ENCODE results near the gene LSP1.

The LSP1 gene

DNA sequence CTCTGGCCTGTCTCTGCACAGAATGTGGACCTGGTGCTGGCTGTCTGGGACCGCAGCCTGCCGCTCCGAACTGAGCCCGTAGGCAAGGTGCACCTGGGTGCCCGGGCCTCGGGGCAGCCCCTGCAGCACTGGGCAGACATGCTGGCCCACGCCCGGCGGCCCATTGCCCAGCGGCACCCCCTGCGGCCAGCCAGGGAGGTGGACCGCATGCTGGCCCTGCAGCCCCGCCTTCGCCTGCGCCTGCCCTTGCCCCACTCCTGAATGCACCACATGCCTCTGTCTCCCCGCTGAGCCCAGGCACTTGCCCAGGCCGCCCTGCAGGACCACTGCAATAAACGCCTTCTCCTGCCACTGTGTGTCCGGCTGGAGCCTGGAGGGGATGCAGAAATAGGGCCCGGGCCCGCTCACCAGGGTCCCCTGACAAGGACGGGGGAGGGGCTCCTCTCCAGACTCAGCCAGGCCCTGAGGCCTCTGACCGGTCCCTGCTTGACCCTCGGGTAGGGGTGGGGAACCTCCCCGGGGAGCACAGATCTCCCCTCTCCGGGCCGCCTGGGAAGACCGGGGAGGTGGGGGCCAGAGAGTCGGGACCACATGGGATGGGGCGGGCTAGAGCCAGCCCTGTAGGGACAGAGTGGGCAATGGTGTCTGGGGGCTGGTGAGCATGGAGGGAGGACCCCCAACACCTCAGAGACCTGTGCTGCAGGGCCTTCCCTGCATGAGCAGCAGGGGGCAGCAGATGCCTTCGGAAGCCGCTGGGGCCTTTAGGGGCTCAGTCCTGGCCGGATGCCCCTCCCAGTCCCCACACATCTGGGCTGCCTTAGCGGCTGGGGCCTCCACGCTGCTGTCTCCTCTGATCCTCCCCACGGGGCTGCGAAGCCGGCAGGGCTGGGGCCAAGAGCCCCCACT lies 15.5 kb upstream of the LSP1 start:
- TF ChIP-seq ZNF274 (IDR thresholded peaks at IDR 0.05; ENCODE audit: low read depth, low read length): no peak
- no peak overlapping the region for H3K4me3 ChIP-seq (ENCODE audit: low read length)

DNA sequence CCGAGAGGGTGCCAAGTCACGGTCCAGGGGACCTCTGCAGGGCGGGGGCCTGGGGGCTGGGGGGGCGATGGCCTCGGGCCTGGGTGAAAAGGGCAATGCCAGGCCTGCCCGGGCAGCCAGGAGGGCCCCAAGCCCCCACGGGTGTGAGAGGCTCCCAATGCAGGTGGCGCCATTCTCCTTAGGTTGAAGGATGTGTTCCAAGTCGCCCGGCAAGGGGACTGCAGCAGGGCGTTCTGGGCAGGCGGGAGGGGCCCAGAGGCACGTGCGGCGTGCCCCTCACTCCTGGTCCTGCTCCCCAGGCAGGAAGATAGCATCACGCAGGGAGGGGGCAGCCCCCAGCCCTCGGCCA lies 14.8 kb upstream of the LSP1 start:
- H3K4me3 ChIP-seq (ENCODE audit: low read length): no peak overlapping the region
- no peak for TF ChIP-seq ZNF274 (IDR thresholded peaks at IDR 0.05; ENCODE audit: low read depth, low read length)

DNA sequence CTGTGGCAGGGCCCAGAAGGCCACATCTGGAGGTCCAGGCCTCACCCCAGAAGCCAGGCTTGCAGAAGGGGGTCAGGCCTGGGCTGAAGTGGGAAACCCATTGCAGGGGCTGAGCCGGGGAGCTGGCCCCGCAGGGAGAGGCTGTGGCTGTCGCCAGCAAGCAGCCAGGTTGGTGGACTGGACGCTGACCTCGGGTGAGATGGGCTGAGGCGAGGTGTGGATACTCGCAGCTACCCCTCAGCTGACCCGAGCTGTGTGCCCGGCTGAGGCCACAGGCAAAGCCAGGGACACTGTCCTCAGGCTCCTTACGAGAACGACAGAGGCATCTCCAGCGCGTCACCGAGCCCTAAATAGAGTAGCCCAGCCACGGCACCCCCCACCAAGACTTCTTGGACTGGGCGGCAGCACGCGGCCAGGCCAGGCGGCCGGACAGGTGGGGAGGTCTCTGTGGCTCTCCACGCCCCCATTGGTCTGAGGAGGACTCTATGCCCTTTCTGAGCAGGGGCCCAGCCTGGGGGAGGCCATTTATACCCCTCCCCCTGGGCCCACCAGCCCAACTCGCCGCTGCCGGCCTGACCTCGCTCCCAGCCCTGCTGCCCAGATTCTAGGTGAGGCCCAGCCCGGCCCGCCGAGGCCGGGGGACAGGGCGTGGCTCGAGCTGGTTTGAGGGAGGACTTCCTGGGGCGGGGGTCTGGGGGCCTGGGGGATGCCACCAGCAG lies 14.3 kb upstream of the LSP1 start, which contains the start of gene TNNI2:
Gene TNNI2, plus strand, starts transcription at position 556 of the 719 bp plus-strand sequence. CDS start 716 bp downstream, outside the sequence.
- TF ChIP-seq ZNF274 (IDR thresholded peaks at IDR 0.05; ENCODE audit: low read depth, low read length): no peak
- no peak within 1 kb of the TSS for H3K4me3 ChIP-seq (ENCODE audit: low read length)

DNA sequence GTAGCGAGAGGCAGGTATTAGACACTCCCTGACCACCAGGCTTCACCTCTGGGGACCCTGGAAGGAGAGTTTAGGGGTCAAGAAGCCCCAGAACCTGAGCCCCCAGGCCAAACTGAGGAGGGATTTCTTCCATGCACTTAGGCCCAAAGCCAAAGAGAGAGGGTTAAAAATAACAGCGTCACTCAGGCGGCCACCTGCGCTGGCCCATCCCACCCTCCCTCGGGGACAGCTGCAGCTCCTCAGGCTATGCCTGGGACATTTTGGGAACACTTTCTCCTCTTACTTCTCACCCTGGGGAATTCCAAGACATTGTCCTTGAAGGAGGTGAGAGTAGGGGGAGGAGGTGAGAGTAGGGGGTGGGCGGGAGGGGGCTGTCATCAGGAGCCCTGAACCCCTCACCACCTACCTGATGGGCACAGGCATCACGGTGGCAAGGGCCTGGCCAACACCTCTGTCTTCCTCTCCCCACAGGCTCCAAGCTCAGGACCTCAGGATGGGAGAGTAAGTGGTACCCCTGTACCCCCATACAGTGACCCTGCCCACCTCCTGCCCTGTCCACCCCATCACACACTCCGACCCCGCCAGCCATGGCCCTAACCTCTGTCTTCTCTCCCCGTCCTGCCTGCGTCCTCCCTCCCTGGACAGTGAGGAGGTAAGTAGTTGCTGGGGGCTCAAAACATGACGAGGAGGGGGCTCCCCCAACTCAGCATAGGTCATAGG lies 13.5 kb upstream of the LSP1 start:
- TF ChIP-seq ZNF274 (IDR thresholded peaks at IDR 0.05; ENCODE audit: low read depth, low read length): no peak
- no peak overlapping the region for H3K4me3 ChIP-seq (ENCODE audit: low read length)

DNA sequence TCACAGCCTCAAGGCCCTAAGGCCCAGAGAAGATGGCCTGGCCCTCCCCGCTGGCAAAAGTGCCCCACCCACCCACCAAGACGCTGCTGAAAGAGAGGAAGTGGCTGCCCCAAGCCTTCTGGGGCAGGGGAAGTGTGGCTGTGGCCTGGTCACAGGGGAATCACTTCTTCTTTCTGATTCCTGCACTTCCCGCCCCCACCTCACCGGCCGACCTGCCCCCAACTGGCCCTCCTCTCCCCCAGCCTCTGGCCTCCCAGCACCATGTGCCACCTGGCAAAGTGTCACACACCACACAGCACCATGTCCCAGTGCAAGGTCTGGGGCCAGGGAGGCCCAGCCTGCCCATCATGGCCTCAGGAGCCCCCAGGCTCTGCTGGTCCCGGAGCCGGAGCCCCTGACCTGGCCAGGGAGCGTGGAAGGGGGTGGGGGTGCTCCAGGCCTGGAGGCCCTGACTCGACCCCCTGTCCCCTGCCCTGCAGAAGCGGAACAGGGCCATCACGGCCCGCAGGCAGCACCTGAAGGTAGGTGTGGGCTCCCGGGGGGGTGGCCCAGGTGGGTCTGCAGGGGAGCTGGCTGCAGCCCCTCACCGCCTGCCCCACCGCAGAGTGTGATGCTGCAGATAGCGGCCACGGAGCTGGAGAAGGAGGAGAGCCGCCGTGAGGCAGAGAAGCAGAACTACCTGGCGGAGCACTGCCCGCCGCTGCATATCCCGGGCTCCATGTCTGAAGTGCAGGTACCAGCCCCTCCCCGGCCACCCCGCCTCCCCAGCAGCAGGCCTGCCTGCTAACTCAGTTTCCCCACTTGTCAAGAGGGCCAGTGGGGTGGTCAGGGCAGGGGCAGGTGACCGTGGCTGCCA lies 12.7 kb upstream of the LSP1 start:
- no peak for TF ChIP-seq ZNF274 (IDR thresholded peaks at IDR 0.05; ENCODE audit: low read depth, low read length)
- no peak overlapping the region for H3K4me3 ChIP-seq (ENCODE audit: low read length)

DNA sequence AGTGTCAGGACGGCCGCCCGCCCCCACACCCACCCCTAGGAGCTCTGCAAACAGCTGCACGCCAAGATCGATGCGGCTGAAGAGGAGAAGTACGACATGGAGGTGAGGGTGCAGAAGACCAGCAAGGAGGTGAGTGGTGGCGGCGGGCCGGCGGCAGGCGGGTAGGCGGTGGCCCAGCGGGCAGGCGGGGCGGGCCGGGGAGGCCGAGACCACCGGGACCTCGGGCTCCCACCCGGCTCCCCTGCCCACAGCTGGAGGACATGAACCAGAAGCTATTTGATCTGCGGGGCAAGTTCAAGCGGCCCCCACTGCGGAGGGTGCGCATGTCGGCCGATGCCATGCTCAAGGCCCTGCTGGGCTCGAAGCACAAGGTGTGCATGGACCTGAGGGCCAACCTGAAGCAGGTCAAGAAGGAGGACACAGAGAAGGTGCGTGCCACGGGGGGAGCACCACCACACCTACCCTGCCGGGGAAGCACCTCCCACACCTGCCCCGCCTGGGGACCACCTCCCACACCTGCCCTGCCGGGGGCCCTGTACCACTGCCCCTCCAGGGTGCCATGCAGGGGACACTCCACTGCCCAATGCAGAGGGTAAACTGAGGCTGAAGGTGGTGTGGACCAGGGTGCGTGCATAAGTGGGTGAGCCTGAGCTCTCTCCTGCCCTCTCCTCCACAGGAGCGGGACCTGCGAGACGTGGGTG lies 12.0 kb upstream of the LSP1 start:
- H3K4me3 ChIP-seq (ENCODE audit: low read length): no peak overlapping the region
- TF ChIP-seq ZNF274 (IDR thresholded peaks at IDR 0.05; ENCODE audit: low read depth, low read length): no peak

DNA sequence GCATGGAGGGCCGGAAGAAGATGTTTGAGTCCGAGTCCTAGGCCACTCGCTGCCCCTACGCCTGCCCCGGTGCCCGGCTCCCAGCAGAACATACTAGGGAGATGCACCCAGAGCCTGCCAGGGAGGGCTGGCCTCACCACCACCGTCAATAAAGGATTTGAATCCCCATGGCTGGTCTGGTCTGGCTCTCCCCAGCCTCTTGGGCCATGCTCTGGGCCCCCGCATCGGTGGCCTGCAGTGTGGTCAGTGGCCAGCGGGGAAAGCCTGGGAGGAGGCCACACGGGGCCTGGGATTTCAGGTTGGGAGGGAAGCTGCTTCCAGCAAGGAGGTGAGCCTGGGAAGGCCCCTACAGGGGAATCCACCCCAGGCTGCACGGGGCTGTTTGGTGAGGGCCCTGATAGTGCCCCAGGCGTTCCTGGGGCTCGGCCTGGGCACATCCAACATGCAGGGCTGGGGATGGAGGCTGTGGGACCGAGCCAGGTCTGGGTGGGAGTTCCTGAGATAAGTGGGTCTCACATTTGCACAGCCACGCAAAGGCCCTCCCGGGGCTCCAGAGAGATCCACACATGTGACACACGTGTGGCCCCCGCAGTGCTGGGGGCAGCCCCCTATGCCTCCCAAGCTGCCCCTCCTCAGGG lies 11.3 kb upstream of the LSP1 start:
- TF ChIP-seq ZNF274 (IDR thresholded peaks at IDR 0.05; ENCODE audit: low read depth, low read length): no peak
- no peak overlapping the region for H3K4me3 ChIP-seq (ENCODE audit: low read length)

DNA sequence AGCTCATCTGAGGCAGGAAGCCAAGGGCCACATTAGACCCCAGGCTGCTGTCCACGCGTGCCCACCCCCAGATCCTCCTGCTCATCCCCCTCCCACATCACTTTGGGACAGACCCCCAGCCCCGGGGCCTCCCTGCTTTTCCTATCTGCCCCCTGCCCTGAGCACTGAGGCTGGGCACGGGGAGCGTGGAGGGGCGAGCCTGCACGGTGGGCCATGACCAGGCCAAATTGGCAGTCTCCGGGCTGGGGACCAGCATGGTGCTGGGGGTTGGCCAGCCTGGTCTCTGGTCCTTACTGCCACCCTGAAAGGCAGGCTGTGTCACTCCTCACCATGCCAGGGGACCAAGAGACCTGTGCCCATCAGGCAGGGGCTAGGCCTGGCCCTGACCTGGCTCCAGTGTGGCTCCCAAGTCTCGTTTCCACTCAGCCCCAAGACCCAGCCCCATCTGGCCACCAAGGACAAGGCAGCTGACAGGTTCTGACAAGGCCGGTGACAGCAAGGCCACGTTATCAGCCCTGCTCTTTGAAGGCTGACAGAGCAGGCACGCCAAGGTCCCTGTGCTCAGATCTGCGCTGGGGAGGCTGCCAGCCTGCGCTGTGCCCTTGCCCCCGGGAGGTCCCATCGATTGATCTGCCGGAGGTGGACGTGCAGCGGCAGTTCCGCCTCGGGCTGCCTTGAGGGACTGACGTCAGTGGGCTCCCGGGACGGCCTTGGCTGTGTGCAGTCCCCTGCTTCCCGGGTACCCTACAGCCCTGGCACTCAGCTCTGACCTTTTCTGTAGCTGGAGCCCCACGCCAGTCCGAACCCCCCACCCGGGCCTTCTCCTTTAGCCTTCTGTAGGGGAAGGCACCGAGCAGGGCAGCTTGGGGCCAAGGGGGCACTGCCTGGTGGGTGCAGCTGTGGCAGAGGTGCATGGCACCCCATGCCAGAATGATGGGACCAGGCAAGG lies 10.5 kb upstream of the LSP1 start:
- no peak overlapping the region for H3K4me3 ChIP-seq (ENCODE audit: low read length)
- TF ChIP-seq ZNF274 (IDR thresholded peaks at IDR 0.05; ENCODE audit: low read depth, low read length): no peak

DNA sequence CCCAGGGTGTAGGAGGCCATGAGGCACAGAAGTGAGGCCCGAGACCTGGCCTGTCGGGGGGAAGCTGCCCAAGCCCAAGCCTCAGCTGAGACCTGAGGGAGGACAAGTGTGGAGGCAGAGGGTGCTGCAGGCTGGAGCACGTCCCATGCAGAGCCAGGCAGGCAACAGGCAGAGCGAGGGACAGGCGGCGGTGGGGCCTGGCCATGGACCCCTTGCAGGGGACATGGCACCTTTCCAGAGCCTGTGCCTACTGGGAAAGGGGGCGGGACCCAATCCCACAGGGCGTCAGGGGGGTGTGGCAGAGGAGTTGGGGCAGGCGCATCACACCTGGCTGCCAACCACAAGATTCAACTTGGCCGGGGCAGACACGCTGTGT lies 9.8 kb upstream of the LSP1 start:
- TF ChIP-seq ZNF274 (IDR thresholded peaks at IDR 0.05; ENCODE audit: low read depth, low read length): no peak
- H3K4me3 ChIP-seq (ENCODE audit: low read length): no peak overlapping the region

DNA sequence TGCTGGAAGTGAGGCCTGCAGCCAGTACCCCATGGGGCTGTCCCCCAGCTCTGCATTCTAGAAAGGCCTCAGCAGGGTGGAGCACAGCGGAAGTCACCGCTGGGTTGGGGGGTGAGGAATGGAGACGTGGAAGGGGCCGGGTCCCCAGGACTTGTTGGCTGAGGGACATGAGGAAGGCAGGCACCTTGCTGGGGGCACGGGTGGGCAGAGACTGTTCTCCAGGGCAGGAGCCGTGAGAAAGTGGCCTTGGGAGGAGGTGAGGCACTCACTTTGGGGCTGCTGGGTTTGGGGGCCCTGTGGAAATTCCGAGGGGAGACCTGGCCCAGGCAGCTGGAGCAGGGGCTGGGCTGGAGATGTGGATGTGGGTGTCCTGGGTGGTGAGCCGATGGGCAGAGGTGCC lies 9.1 kb upstream of the LSP1 start:
- TF ChIP-seq ZNF274 (IDR thresholded peaks at IDR 0.05; ENCODE audit: low read depth, low read length): no peak
- H3K4me3 ChIP-seq (ENCODE audit: low read length): no peak overlapping the region

DNA sequence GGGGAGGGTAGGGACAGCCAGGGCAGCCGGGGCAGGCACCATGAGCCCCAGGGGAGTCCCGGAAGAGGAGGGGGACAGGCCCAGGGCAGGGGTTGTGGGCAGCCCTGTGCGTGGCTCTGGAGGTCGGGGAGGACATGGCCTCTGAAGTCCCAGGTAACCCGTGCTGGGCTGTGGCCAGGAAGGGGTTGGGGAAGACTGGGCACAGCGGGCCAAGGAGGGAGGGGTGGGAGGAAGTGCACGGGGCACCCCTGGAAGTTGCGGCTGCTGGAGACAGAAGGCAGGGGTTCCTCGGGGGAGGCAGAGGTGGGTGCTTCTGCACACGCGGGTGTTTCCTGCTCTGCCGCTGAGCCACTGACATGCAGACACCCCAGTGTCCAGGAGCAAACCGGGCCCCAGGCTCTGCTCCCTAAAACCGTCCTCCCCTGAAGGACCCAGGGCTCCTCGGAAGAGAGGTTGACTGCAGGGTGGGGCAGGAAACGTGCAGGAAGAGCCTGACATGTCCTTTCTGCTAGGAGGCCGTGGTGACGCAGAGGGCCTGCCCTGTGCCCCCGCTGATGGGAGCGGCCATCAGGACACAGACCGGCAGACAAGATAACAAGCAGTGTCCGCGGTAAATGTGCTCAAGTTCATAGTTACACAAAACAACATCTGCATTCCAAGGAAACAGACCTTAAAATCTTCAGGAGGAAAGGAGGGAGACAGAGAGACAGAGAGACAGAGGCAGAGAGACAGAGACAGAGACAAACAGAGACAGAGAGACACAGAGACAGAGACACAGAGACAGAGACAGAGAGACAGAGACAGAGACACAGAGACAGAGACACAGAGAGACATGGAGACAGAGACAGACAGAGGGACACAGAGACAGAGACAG lies 8.4 kb upstream of the LSP1 start:
- H3K4me3 ChIP-seq (ENCODE audit: low read length): no peak overlapping the region
- TF ChIP-seq ZNF274 (IDR thresholded peaks at IDR 0.05; ENCODE audit: low read depth, low read length): no peak
